HepG2 (cell line): Measurements from ENCODE around the gene DHRS4L2. TPM values are rescaled to one million over a fixed set of nuclear protein-coding genes. Genes with fewer than 3 reads are reported as not detected.
"Not testable (repeated sequence)": the region's sequence is repeated elsewhere in the genome, so short reads cannot be mapped to it uniquely, and the experiment has no call there.

Experiments used
- ATAC-seq: fragments of 200-7000 bp; cut with Tn5 transposase; 3 replicates; pipeline ENCODE4 v1.9.1; 2020; ENCODE audit warnings: mild to moderate bottlenecking, moderate library complexity
- BruUV-seq: library from RNA; stranded (reverse); fragments of 400-500 nt; replicated peaks from 2 replicates; lab custom pipeline; 2021; lab: Mats Ljungman, UMichigan
- CTCF ChIA-PET: fragments of 300-600 bp; formaldehyde crosslinking; extraction: SDS; loops from one replicate; lab custom pipeline; 2021; ENCODE audit warnings: low total read pairs, inconsistent platforms, low intra/inter-chr PET ratio; lab: Yijun Ruan, JAX
- POLR2A ChIA-PET: fragments of 350-600 bp; sonication (Branson Sonifier 250); formaldehyde crosslinking; loops from one replicate; lab custom pipeline; 2020; ENCODE audit warnings: antibody characterized with exemption, inconsistent platforms; lab: Yijun Ruan, JAX
- DNase-seq: peaks from one replicate; pipeline ENCODE4 v3.0.0-alpha.2; 2015; ENCODE audit warnings: low spot score
- FAIRE-seq: peaks from 3 replicates; lab custom pipeline; 2011; peaks lifted over from hg19 to GRCh38; lab: Jason Lieb, UNC
- H2AFZ ChIP-seq: one replicate; pipeline ENCODE4 v1.6.1; 2011; ENCODE audit warnings: low read length, inconsistent platforms
- H3K27ac ChIP-seq: fragments of 300-600 bp; 3 replicates; pipeline ENCODE4 v1.8.0; 2011; ENCODE audit warnings: mixed run types, mild to moderate bottlenecking, mixed read lengths, low read length, inconsistent platforms; ENCODE audit not compliant: insufficient read depth; ENCODE audit errors: extremely low read length
- H3K27me3 ChIP-seq, 2 experiments: fragments of 200-600 bp in 1 of 2; 2 replicates in 1 of 2; 3 replicates in 1 of 2; pipeline versions ENCODE4 v1.6.0 to v1.8.0; 2011; ENCODE audit warnings: low read length in 2 of 2, mild to moderate bottlenecking in 2 of 2, moderate library complexity in 2 of 2, inconsistent platforms in 1 of 2; ENCODE audit not compliant: insufficient read depth in 2 of 2, control insufficient read depth in 1 of 2
- H3K36me3 ChIP-seq, 2 experiments: fragments of 200-600 bp in 1 of 2; replicated peaks in 1 of 2; 2 replicates in 1 of 2; 3 replicates in 1 of 2; pipeline versions ENCODE4 v1.5.1 to v1.8.0; 2011; ENCODE audit warnings: low read length in 2 of 2, inconsistent platforms in 1 of 2; ENCODE audit not compliant: insufficient read depth in 2 of 2, control insufficient read depth in 1 of 2
- H3K4me1 ChIP-seq: 2 replicates; pipeline ENCODE4 v1.5.1; 2012; ENCODE audit warnings: low read length, inconsistent platforms; ENCODE audit not compliant: insufficient read depth
- H3K4me2 ChIP-seq: 2 replicates; pipeline ENCODE4 v1.6.0; 2011; ENCODE audit warnings: low read depth, low read length, inconsistent platforms
- H3K4me3 ChIP-seq, 3 experiments: fragments of 200-600 bp in 1 of 3; sonication (generic), shearing (Covaris generic) in 1 of 3; replicated peaks in 1 of 3; 2 replicates each; pipeline ENCODE4 v1.5.1; 2011 to 2016; ENCODE audit warnings: low read length in 3 of 3, inconsistent platforms in 2 of 3, low read depth in 2 of 3, mild to moderate bottlenecking in 2 of 3, control low read depth in 1 of 3, mixed read lengths in 1 of 3; ENCODE audit not compliant: insufficient read depth in 1 of 3
- H3K79me2 ChIP-seq: one replicate; pipeline ENCODE4 v1.6.1; 2011; ENCODE audit warnings: low read length, inconsistent platforms; ENCODE audit not compliant: insufficient read depth
- H3K9ac ChIP-seq: 2 replicates; pipeline ENCODE4 v1.6.0; 2011; ENCODE audit warnings: mild to moderate bottlenecking, low read depth, low read length, inconsistent platforms; ENCODE audit not compliant: insufficient read depth
- H3K9me3 ChIP-seq: 2 replicates; pipeline ENCODE4 v1.5.1; 2012; ENCODE audit warnings: mild to moderate bottlenecking, low read length
- H4K20me1 ChIP-seq: 2 replicates; pipeline ENCODE4 v1.6.0; 2011; ENCODE audit warnings: inconsistent platforms, mild to moderate bottlenecking, low read length, moderate library complexity; ENCODE audit not compliant: insufficient read depth
- WGBS: methylation state at CpG from one replicate; pipeline ENCODE4 v1.1.6; 2017; ENCODE audit warnings: low lambda C conversion rate; 5-methylcytosine and 5-hydroxymethylcytosine counted together
- in situ Hi-C: cut with HindIII; loops from 2 replicates; pipeline ENCODE4 v1.10.0; 2017; ENCODE audit warnings: low pct_unique_long_range_greater_than_20kb; ENCODE audit not compliant: extremely low pct_ligation_motif_present
- intact Hi-C: fragments of 100-400 bp; cut with micrococcal nuclease; formaldehyde crosslinking; loops from one replicate; pipeline ENCODE4 v1.10.0; 2022; ENCODE audit not compliant: unreplicated experiment
- polyA plus RNA-seq, 8 experiments: library from polyadenylated mRNA; depleted of rRNA in 3 of 8; stranded (reverse) in 7 of 8; unstranded in 1 of 8; fragments of >200 nt; fragmentation: Illumina TruSeq in 4 of 8; extraction: Trizol in 4 of 8; gene quantifications; 2 replicates each; pipeline versions ENCODE4 v1.2.1 to v1.2.3, GENCODE V29; 2011 to 2016; ENCODE audit warnings: low read depth in 4 of 8, missing spikeins in 1 of 8, mixed read lengths in 1 of 8; ENCODE audit not compliant: insufficient read depth in 1 of 8
- total RNA-seq, 5 experiments: library from RNA; depleted of rRNA; stranded (reverse); fragments of >200 nt; fragmentation: Illumina TruSeq; extraction: Trizol; gene quantifications; 2 replicates each; pipeline ENCODE4 v1.2.3, GENCODE V29; 2016; ENCODE audit warnings: low read depth in 1 of 5

DHRS4L2 gene
- total and polyA plus RNA-seq, 2 of the 13 experiments (the other 11 are each of a cell fraction or from before 2014, with no cell fraction given): 24.7 to 38.2 TPM

DNA sequence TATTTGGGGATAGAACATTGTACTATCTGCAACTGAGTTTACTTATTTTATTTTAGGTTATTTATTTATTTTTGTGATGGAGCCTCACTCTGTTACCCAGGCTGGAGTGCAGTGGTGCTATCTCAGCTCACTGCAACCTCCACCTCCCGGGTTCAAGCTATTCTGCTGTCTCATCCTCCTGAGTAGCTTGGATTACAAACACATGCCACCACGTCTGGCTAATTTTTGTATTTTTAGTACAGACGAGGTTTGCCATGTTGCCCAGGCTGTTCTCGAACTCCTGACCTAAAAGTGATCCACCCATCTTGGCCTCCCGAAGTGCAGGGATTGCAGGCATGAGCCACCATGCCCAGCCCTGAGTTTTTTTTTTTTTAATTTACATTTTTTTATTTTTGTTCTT, 10.9 kb downstream of the DHRS4L2 start:
- H4K20me1 ChIP-seq, H3K27ac ChIP-seq, in situ Hi-C loops, DNase-seq, H3K4me3 ChIP-seq, CTCF ChIA-PET, H3K9ac ChIP-seq, H3K4me2 ChIP-seq, FAIRE-seq, BruUV-seq, POLR2A ChIA-PET, intact Hi-C loops, ATAC-seq, H3K36me3 ChIP-seq, H3K79me2 ChIP-seq, H2AFZ ChIP-seq, H3K9me3 ChIP-seq, H3K27me3 ChIP-seq, H3K4me1 ChIP-seq: not testable (repeated sequence)
- 57% methylated on average over 3 of the region's 5 CpGs for WGBS

DNA sequence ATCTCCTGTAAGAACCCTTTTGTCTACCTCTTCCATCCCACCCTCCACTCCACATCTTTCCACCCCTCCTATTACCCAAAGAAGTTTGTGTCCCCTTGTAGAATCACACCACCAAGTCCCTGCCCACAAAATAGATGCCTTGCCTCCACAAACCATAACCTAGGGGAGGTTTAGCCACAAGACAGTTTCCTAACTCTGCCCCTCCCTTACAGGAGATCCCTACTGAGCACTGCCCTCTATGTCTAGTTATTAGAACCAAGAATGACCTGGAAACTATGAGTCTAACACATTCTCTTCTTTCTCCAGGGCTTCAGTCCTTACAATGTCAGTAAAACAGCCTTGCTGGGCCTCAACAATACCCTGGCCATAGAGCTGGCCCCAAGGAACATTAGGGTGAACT, 12.3 kb downstream of the DHRS4L2 start:
- FAIRE-seq, H3K27me3 ChIP-seq, H3K4me1 ChIP-seq, H4K20me1 ChIP-seq, DNase-seq, H3K27ac ChIP-seq, H3K9me3 ChIP-seq, CTCF ChIA-PET, H2AFZ ChIP-seq, H3K36me3 ChIP-seq, H3K4me2 ChIP-seq, H3K4me3 ChIP-seq, intact Hi-C loops, H3K9ac ChIP-seq, in situ Hi-C loops, POLR2A ChIA-PET, BruUV-seq, H3K79me2 ChIP-seq: not testable (repeated sequence)
- ATAC-seq: peak; percentile 48

DNA sequence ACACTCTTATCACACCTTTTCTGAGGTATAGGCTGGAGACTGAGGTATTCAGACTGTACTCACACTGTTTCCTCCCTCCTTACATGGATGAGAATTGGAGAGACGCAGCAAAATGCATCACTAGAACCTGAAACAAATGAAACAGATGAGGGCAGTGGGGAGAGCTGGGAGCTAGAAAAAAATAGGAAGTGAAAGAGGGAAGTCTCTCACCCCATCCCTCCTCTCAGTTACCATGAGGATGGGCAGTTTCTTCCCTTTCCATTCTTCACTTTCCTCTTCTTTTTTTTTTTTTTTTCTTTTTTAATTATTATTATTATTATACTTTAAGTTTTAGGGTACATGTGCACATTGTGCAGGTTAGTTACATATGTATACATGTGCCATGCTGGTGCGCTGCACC, 12.9 kb downstream of the DHRS4L2 start:
- 100% methylated on average over 1 of the region's 2 CpGs for WGBS
- CTCF ChIA-PET, H3K4me2 ChIP-seq, DNase-seq, H3K27ac ChIP-seq, ATAC-seq, H3K4me3 ChIP-seq, H2AFZ ChIP-seq, H3K9me3 ChIP-seq, BruUV-seq, H3K36me3 ChIP-seq, in situ Hi-C loops, POLR2A ChIA-PET, FAIRE-seq, H4K20me1 ChIP-seq, intact Hi-C loops, H3K4me1 ChIP-seq, H3K27me3 ChIP-seq, H3K79me2 ChIP-seq, H3K9ac ChIP-seq: not testable (repeated sequence)

DNA sequence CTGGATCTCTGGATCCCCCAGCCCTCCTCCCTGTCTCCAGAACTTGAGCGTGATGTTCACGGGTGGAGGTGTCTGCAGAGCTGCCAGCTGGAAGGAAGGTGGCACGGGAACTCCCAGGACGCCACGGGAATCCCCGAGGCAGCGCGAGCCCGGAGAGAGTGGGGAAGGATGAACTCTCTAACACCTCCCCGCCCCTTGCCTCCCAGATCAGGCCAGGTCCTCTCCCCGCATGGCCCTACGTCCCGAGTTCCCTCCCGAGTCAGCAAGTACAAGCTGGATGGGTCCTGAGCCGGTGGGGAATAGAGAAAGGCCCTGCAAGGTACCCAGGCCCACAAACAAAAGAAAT, 17.7 kb downstream of the DHRS4L2 start:
- Histone ChIP-seq H3K4me1 (peaks cover 35% of the 10 kb centered on the region), H3K4me2 (peak overlapping the region; percentile 90), H3K4me3 (peak overlapping the region; percentile 59 to 75 (median 72); a peak in 5 of 6 replicates), H3K27ac (peak overlapping the region; percentile 61), H3K9ac (peak overlapping the region; percentile 68)
- BruUV-seq, DNase-seq, H3K27me3 ChIP-seq, H3K79me2 ChIP-seq, H2AFZ ChIP-seq, CTCF ChIA-PET, H4K20me1 ChIP-seq, H3K9me3 ChIP-seq, H3K36me3 ChIP-seq, FAIRE-seq, intact Hi-C loops: not testable (repeated sequence)
- in situ Hi-C loops: loop anchor here (5.0 kb wide), 1 partner anchor 46 kb away; the partner anchor contains the start of gene CARMIL3
- POLR2A ChIA-PET: interaction anchor here (1.0 to 2.9 kb wide), 4 partner anchors 88 to 108 kb away, joined by 3 to 9 read pairs (median 7); partner anchors contain the start of genes DCAF11, NRL and PCK2
- ATAC-seq: peak; percentile 67
- WGBS: 0% methylated on average over 1 of the region's 15 CpGs
